Aorta (tissue), 5 donors: ENCODE measurements around the gene MCCC2. TPM values are rescaled to one million over a fixed set of nuclear protein-coding genes. Genes with fewer than 3 reads are reported as not detected.

Source experiments
- ATAC-seq: fragments of 200-7000 bp; cut with Tn5 transposase; one replicate; pipeline ENCODE4 v1.9.1; 2022; ENCODE audit warnings: moderate library complexity; ENCODE audit not compliant: low FRiP score
- DNase-seq, 2 donors: peaks; one replicate each; pipeline ENCODE4 v3.0.0-alpha.2; 2020
- H3K27ac ChIP-seq, 2 donors: one replicate each; pipeline ENCODE4 v1.5.1; 2013; ENCODE audit warnings: low read length in 2 of 2, mild to moderate bottlenecking in 2 of 2, moderate library complexity in 2 of 2, control low read depth in 1 of 2, inconsistent platforms in 1 of 2, low read depth in 1 of 2
- H3K27me3 ChIP-seq, 2 donors: one replicate each; pipeline ENCODE4 v1.6.1; 2013; ENCODE audit warnings: control low read depth in 1 of 2, low read length in 1 of 2, mild to moderate bottlenecking in 1 of 2, moderate library complexity in 1 of 2; ENCODE audit not compliant: insufficient read depth in 2 of 2, control insufficient read depth in 1 of 2
- H3K36me3 ChIP-seq, 2 donors: one replicate each; pipeline ENCODE4 v1.6.1; 2013; ENCODE audit warnings: control low read depth in 1 of 2, low read length in 1 of 2, mild to moderate bottlenecking in 1 of 2; ENCODE audit not compliant: insufficient read depth in 2 of 2, control insufficient read depth in 1 of 2
- H3K4me1 ChIP-seq, 2 donors: one replicate each; pipeline ENCODE4 v1.6.1; 2013; ENCODE audit warnings: low read length in 2 of 2, control low read depth in 1 of 2, mild to moderate bottlenecking in 1 of 2, moderate library complexity in 1 of 2; ENCODE audit not compliant: insufficient read depth in 2 of 2, control insufficient read depth in 1 of 2
- H3K4me3 ChIP-seq, 2 donors: one replicate each; pipeline ENCODE4 v1.5.1; 2013; ENCODE audit warnings: low read length in 2 of 2, control low read depth in 1 of 2, mild to moderate bottlenecking in 1 of 2
- H3K9me3 ChIP-seq: one replicate; pipeline ENCODE4 v1.6.1; 2013; ENCODE audit warnings: mild to moderate bottlenecking, low read length; ENCODE audit not compliant: control insufficient read depth
- WGBS, 2 donors: extraction: QIAGEN DNeasy Blood & Tissue Kit; methylation state at CpG; one replicate each; pipeline ENCODE4 v1.1.7; 2013; 5-methylcytosine and 5-hydroxymethylcytosine counted together
- intact Hi-C, 2 donors: fragments of 100-400 bp; cut with DNase I; formaldehyde crosslinking; loops; one replicate each; pipeline versions ENCODE4 v1.14.2 to v1.15.0; 2022
- polyA plus RNA-seq, 2 donors: library from polyadenylated mRNA; stranded (reverse); fragments of 200-250 nt; gene quantifications; one replicate each; pipeline ENCODE4 v1.2.3, GENCODE V29; 2013
- total RNA-seq, 2 donors: library from RNA; stranded (reverse); fragmentation: NEBNext Ultra II Directional; extraction: Animal tissue kit (Norgen Biotek cat#: 25700); gene quantifications; one replicate each; pipeline ENCODE4 v1.2.1, GENCODE V29; 2021
- donor health status: healthy with polysubstance abuse.
- donor health status: Bipolar disorder and iron deficiency.
- donor health status: DM: no; HTN: no; CAD: no.
- donor health status: DM: no; HTN: no; CAD: no.
- donor health status: DM: yes; HTN: yes; CAD: no.

The MCCC2 gene
- total and polyA plus RNA-seq, 4 donors: 17.4 to 27.4 (median 25.3) TPM

DNA sequence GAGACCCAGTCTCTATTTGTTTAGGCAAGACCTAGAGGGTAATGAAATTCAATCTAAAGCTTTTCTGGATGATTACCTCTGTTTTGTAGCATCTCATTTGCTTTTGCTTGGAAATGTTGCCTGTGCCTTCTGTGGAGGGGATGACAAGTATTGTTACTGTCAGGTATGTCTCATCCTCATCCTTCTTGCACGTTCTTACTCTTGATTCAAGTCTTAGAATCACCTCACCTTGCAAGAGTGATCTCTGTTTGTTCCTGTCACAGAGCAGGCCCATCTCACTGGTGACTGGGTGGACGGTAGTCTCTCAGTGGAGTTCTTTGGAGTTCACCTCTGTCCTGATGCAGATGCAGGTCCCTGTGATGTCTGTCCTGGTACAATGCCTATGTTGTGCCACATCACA, 33.5 kb downstream of the MCCC2 start:
- Histone ChIP-seq H3K9me3 (no peaks in the 10 kb centered on the region), H3K4me1 (no peaks in the 10 kb centered on the region), H3K4me3 (no peak overlapping the region), H3K27me3 (no peaks in the 10 kb centered on the region), H3K27ac (no peak overlapping the region), H3K36me3 (peaks cover 0 to 2% of the 10 kb centered on the region in 2 donors)
- 96 to 97% methylated on average over 2 of the region's 2 CpGs for WGBS, 2 donors
- no peak for ATAC-seq
- intact Hi-C loops: no loop called here
- no peak for DNase-seq

DNA sequence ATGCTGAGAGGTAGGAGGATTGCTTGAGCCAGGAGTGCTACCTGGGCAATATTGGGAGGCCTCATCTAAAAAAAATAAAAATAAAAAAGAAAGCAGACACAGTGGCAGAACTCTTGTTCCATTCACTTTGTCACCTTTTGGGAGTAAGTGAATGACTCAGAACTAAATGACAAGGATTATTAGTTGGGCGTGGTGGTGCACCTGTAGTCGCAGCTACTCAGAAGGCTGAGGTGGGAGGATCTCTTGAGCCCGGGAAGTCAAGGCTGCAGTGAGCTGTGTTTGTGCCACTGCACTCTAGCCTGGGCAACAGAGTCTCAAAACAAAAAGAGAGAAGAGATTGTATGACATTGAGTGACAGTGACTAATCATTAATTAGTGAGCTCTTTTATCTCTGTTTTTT, 34.1 kb downstream of the MCCC2 start:
- intact Hi-C loops: no loop called here
- no peaks in the 10 kb centered on the region for H3K27me3 ChIP-seq
- 94 to 97% methylated on average over 3 of the region's 3 CpGs for WGBS, 2 donors
- H3K27ac ChIP-seq: no peak overlapping the region
- H3K9me3 ChIP-seq: no peaks in the 10 kb centered on the region
- peaks cover 0 to 2% of the 10 kb centered on the region in 2 donors for H3K36me3 ChIP-seq
- no peak for DNase-seq
- ATAC-seq: no peak
- H3K4me1 ChIP-seq: no peaks in the 10 kb centered on the region
- H3K4me3 ChIP-seq: no peak overlapping the region

DNA sequence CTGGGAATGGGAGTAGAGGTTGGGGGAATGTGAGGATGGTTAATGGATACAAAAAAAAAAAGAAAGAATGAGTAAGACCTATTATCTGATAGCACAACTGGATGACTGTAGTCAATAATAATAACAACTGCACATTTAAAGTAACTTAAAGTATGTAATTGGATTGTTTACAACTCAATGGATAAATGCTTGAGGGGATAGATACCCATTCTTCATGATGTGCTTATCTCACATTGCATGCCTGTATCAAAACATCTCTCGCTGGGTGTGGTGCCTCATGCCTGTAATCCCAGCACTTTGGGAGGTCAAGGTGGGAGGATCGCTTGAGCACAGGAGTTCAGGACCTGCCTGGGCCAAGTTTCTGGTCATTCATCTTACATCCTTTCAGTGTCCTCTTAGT, 34.6 kb downstream of the MCCC2 start:
- Histone ChIP-seq H3K4me1 (no peaks in the 10 kb centered on the region), H3K36me3 (peaks cover 0 to 4% of the 10 kb centered on the region in 2 donors), H3K9me3 (no peaks in the 10 kb centered on the region), H3K27ac (no peak overlapping the region), H3K27me3 (no peaks in the 10 kb centered on the region), H3K4me3 (no peak overlapping the region)
- DNase-seq: no peak
- intact Hi-C loops: no loop called here
- no peak for ATAC-seq
- WGBS, 2 donors: 97 to 100% methylated on average over 2 of the region's 2 CpGs

DNA sequence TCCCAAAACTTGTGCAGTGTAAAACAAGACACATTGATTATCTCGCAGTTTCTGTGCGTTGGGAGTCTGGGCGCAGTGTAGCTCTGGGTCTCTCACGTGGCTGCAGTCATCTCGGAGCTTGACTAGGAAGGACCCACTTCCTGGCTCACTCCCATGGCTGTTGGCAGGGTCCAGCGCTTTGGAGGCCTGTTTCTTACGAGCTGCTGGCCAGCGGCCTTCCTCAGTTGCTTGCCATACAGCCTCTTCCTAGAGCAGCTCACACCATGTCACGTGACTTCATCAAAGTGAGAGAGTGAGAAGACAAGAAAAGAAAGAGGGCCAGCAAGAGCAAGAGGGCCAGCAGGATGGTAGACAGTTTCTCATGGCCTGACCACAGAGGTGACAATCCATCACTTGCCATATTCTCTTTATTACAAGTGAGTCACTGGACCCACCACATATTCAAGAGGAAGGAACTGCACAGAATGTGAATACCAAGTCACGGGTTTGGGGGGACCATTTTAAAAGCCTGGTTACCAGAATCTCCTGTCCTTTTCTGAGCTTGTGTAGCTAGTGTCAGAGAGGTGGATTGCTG, 36.2 kb downstream of the MCCC2 start:
- Histone ChIP-seq H3K4me1 (no peaks in the 10 kb centered on the region), H3K36me3 (peaks cover 0 to 2% of the 10 kb centered on the region in 2 donors), H3K9me3 (no peaks in the 10 kb centered on the region), H3K27ac (no peak overlapping the region), H3K4me3 (no peak overlapping the region), H3K27me3 (no peaks in the 10 kb centered on the region)
- ATAC-seq (no peak), DNase-seq (no peak)
- WGBS, 2 donors: 55 to 79% methylated on average over 10 of the region's 10 CpGs
- intact Hi-C loops: no loop called here

DNA sequence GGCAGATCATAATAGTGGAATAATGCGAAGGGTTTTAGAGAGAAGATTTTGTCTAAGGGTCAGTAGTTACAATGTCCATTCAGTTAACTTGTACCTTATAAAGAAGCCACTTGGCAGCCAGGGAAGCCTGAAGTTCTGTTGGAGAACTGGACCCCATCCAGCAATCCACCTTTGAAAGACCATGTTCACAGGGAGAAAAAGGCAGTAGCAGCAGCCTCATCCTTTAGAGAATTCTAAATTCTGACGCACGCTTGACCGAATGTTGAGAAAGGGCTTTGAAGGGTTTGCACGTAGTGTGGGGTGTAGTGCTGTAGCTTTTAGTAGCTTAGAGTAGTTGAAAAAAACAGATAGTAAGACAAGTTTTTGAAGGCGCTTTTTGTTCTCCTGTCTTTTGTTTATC, 42.8 kb downstream of the MCCC2 start:
- Histone ChIP-seq H3K4me1 (no peaks in the 10 kb centered on the region), H3K27me3 (no peaks in the 10 kb centered on the region), H3K9me3 (no peaks in the 10 kb centered on the region), H3K4me3 (no peak overlapping the region), H3K27ac (peak overlapping the region in 1 of 2 donors; percentile 12), H3K36me3 (peaks cover 3% of the 10 kb centered on the region in 2 donors)
- intact Hi-C loops: no loop called here
- no peak for ATAC-seq
- DNase-seq: no peak
- WGBS, 2 donors: 58 to 76% methylated on average over 6 of the region's 6 CpGs

DNA sequence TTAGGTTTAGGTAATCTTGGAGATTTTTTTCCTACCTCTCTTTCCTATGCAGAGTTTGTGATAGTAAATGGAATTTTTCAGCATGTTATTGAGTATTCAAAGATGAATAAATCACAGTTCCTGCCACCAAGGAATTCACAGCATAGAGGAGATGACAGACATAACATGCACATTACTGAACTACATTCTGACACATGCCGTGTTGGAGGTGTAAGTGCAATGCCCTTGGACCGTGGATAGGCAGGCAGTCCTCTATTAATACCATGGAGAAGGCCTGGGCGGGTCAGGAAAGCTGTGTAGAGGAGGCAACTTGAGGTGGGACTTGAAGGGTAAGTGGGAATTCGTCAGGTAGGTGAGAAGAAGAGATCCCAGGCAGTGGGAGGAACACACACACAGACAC, 43.9 kb downstream of the MCCC2 start:
- ATAC-seq: no peak
- intact Hi-C loops: no loop called here
- WGBS, 2 donors: 57 to 60% methylated on average over 4 of the region's 4 CpGs

DNA sequence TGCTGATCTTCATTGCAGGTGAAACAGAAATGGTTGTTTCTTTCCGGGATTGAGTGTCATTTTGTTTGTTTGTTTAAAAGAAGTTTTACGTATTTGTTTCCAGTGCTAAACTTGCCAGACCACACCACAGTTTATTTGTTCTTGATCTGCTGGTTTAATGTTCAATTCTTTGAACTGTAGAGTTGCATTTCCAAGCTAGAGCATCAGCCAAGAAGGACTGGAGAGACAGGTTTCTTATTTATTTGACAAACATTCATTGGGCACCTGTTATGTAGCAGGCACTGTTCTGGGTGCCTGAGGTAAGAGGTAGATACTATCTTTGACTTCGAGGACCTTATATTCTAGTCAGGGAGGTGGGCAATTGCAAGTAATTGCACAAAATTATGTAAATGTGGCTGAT, 45.0 kb downstream of the MCCC2 start:
- Histone ChIP-seq H3K4me1 (no peaks in the 10 kb centered on the region), H3K27me3 (no peaks in the 10 kb centered on the region)

More for the DNA sequence above, 43.9 kb downstream of the MCCC2 start:
- DNase-seq: no peak
- H3K9me3 ChIP-seq: no peaks in the 10 kb centered on the region
- no peak overlapping the region for H3K27ac ChIP-seq
- no peak overlapping the region for H3K4me3 ChIP-seq
- H3K36me3 ChIP-seq: peaks cover 3% of the 10 kb centered on the region in 2 donors
- H3K4me1 ChIP-seq: no peaks in the 10 kb centered on the region
- H3K27me3 ChIP-seq: no peaks in the 10 kb centered on the region

DNA sequence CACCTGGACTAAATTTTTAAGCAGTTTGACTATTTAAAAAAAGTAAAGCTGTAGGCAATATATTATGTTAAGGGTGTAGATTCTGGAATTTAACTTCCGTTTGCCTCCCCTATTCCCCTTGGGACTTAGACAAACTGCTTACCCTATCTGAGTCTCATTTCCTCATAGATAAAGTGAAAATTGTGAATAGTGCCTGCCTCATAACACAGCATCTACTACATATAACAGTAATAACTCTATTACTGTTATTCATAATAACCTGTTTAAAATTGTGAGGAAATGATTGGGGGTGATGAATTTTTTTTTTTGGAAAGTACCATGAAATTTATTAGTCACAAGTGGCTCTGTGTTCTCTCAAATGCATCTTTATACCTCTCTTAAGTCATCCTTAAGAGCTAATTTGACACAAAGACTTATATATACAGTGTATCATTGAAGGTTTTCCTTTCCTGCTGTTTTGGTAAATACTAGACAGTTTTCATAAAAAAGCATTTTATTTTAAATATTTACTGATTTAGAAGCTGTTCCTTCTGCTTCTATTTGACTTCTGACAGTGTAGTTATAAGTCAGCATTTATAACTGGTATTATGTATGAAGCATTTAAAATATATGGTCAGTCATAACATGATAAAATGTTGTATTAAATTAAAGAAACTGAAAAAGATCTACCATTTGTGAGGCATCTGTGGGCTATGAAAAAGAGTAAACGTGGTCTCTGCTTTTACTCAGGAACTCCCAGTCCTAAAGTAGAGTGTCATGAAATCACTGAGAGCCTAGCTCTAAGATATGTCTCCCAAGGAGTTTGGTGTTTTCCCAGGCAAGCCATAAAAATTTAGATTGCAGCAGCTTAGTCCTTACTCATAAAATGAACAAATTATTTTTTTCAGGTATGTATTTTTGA, 46.4 kb downstream of the MCCC2 start:
- no peak overlapping the region for H3K4me3 ChIP-seq
- intact Hi-C loops: no loop called here
- peaks cover 1 to 3% of the 10 kb centered on the region in 2 donors for H3K36me3 ChIP-seq
- H3K27me3 ChIP-seq: no peaks in the 10 kb centered on the region
- no peaks in the 10 kb centered on the region for H3K9me3 ChIP-seq
- H3K4me1 ChIP-seq: no peaks in the 10 kb centered on the region
- DNase-seq (no peak), ATAC-seq (no peak)
- 71 to 72% methylated on average over 2 of the region's 2 CpGs for WGBS, 2 donors
- no peak overlapping the region for H3K27ac ChIP-seq

More for the DNA sequence above, 45.0 kb downstream of the MCCC2 start:
- no peak for ATAC-seq
- WGBS, 2 donors: 56 to 91% methylated on average over 3 of the region's 3 CpGs
- H3K9me3 ChIP-seq: no peaks in the 10 kb centered on the region
- H3K27ac ChIP-seq: no peak overlapping the region
- no peak overlapping the region for H3K4me3 ChIP-seq
- DNase-seq: no peak
- H3K36me3 ChIP-seq: peaks cover 1 to 3% of the 10 kb centered on the region in 2 donors
- intact Hi-C loops: no loop called here

DNA sequence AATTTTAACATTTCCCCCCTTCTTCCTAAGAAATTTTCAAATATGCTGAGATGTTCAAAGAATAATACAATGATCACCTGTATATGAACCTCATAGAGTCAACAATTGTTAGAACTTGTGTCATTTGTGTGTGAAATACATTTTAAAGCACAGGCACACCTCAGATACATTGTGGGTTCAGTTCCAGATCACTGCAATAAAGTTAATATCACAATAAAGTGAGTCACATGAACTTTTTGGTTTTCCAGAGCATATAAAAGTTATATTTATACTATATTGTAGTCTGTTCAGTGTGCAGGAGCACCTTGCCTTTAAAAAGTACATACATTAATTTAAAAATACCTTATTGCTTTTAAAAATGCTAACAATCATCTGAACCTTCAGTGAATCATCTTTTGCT, 50.0 kb downstream of the MCCC2 start:
- DNase-seq: no peak

More for the DNA sequence above, 50.0 kb downstream of the MCCC2 start:
- Histone ChIP-seq H3K9me3 (no peaks in the 10 kb centered on the region), H3K36me3 (peaks cover 0 to 3% of the 10 kb centered on the region in 2 donors), H3K27me3 (no peaks in the 10 kb centered on the region), H3K4me1 (no peaks in the 10 kb centered on the region), H3K27ac (no peak overlapping the region), H3K4me3 (no peak overlapping the region)
- no peak for ATAC-seq
- intact Hi-C loops: no loop called here
